Lower leg skin (tissue), 4 donors: ENCODE results near the gene IL23R. TPM values are rescaled to one million over a fixed set of nuclear protein-coding genes. Genes with fewer than 3 reads are reported as not detected.

Source experiments
- DNase-seq, 2 donors: peaks; one replicate each; pipeline ENCODE4 v3.0.0-alpha.2; 2019; ENCODE audit warnings: low spot score in 2 of 2
- H3K4me3 ChIP-seq: fragments of 200-600 bp; sonication (generic); 2 replicates; pipeline ENCODE4 v1.5.1; 2017; ENCODE audit warnings: mild to moderate bottlenecking, low read depth; ENCODE audit not compliant: poor library complexity, severe bottlenecking
- POLR2A ChIP-seq, 2 donors: fragments of 450-650 bp; IDR thresholded peaks; one replicate each; pipeline ENCODE4 v1.6.1; 2016 to 2017; ENCODE audit warnings: antibody characterized with exemption in 2 of 2, mild to moderate bottlenecking in 1 of 2, moderate library complexity in 1 of 2
- WGBS, 2 donors: methylation state at CpG; one replicate each; pipeline ENCODE4 v1.1.5; 2018; 5-methylcytosine and 5-hydroxymethylcytosine counted together
- intact Hi-C: fragments of 100-400 bp; cut with DNase I; formaldehyde crosslinking; loops from one replicate; pipeline ENCODE4 v1.15.0; 2023; ENCODE audit warnings: low total_unique reads
- total RNA-seq, 4 donors: library from RNA; depleted of rRNA; stranded (reverse); fragments of >200 nt; gene quantifications; one replicate each; pipeline ENCODE4 v1.1.0, GENCODE V29; 2016
- TF ChIP-seq, protein P1 (sequence below), 3 donors: fragments of 450-650 bp; IDR thresholded peaks; one replicate each; pipeline ENCODE4 v1.5.1; 2016; ENCODE audit warnings: antibody characterized with exemption in 3 of 3, mild to moderate bottlenecking in 3 of 3, moderate library complexity in 2 of 3

Gene IL23R, protein sequence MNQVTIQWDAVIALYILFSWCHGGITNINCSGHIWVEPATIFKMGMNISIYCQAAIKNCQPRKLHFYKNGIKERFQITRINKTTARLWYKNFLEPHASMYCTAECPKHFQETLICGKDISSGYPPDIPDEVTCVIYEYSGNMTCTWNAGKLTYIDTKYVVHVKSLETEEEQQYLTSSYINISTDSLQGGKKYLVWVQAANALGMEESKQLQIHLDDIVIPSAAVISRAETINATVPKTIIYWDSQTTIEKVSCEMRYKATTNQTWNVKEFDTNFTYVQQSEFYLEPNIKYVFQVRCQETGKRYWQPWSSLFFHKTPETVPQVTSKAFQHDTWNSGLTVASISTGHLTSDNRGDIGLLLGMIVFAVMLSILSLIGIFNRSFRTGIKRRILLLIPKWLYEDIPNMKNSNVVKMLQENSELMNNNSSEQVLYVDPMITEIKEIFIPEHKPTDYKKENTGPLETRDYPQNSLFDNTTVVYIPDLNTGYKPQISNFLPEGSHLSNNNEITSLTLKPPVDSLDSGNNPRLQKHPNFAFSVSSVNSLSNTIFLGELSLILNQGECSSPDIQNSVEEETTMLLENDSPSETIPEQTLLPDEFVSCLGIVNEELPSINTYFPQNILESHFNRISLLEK
- not detected for total RNA-seq

DNA sequence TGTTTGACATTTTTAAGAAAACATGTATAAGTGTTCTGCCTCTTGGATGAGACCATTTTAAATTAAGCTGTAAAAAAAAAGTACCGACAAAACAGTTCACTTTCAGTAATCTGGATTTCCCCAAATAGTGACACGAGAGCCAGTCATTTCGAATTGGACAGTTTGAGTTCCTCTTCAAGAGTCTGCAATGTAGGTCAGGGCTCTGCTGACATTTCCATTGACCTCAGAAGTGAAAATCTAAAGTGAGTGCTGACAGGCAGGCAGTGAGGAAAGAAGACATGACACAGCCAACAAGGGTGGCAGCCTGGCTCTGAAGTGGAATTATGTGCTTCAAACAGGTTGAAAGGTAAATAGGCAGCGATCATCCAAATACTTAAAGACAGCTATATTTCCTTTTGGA is at the start of gene IL23R:
TSS of gene IL23R (plus strand) at position 259 of the 400 bp plus-strand sequence. CDS start 1,667 bp downstream, outside the sequence.
- intact Hi-C loops = no loop called here
- no peak within 1 kb of the TSS for H3K4me3 ChIP-seq
- no peak for DNase-seq
- no peak for TF ChIP-seq POLR2A (IDR thresholded peaks at IDR 0.05)
- TF ChIP-seq, protein P1, sequence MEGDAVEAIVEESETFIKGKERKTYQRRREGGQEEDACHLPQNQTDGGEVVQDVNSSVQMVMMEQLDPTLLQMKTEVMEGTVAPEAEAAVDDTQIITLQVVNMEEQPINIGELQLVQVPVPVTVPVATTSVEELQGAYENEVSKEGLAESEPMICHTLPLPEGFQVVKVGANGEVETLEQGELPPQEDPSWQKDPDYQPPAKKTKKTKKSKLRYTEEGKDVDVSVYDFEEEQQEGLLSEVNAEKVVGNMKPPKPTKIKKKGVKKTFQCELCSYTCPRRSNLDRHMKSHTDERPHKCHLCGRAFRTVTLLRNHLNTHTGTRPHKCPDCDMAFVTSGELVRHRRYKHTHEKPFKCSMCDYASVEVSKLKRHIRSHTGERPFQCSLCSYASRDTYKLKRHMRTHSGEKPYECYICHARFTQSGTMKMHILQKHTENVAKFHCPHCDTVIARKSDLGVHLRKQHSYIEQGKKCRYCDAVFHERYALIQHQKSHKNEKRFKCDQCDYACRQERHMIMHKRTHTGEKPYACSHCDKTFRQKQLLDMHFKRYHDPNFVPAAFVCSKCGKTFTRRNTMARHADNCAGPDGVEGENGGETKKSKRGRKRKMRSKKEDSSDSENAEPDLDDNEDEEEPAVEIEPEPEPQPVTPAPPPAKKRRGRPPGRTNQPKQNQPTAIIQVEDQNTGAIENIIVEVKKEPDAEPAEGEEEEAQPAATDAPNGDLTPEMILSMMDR (IDR thresholded peaks at IDR 0.05) = no peak
- WGBS, 2 donors = 81 to 87% methylated on average over 4 of the region's 4 CpGs

DNA sequence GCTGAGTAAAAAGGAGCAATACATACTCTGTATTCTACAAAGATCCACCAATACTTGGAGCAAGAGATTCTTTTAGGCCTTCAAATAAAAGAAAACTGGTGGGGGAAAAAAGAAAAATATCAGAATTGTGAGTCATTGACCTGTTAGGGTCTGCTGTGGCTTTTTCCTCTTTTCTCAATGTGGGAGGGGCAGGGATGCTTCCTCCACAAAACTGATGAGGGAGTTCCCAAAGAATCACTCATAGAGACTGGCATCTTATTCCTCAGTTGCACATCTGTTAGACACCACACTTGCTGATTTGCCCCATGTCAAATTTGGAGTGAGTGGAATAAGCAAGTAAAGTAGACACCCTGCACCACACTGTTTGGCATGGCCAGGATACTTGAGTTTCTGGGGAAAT is 48.1 kb upstream of the IL23R start:
- TF ChIP-seq POLR2A (IDR thresholded peaks at IDR 0.05) = no peak
- TF ChIP-seq, protein P1 (IDR thresholded peaks at IDR 0.05) = no peak
- DNase-seq = no peak
- no peak overlapping the region for H3K4me3 ChIP-seq
- intact Hi-C loops = no loop called here

DNA sequence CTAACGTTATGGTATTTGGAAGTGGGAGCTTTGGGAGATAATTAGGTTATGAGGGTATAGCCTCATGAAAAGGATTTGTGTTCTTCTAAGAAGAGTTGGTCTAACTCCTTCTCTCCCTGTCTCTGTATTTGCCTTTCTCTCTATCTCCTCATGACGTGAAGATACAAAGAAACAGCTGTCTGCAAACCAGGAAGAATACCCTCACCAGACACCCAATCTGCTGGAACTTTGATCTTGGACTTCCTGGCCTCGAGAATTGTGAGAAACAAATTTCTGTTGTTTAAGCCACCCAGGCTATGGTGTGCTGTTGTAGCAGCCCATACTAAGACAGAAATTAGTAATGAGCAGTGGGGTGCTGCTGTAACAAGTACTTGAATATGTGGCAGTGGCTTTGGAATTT is 47.6 kb upstream of the IL23R start:
- H3K4me3 ChIP-seq = no peak overlapping the region
- intact Hi-C loops = no loop called here
- WGBS, 2 donors = 58 to 67% methylated on average over 3 of the region's 3 CpGs
- DNase-seq = no peak
- no peak for TF ChIP-seq POLR2A (IDR thresholded peaks at IDR 0.05)
- TF ChIP-seq, protein P1 (IDR thresholded peaks at IDR 0.05) = no peak

DNA sequence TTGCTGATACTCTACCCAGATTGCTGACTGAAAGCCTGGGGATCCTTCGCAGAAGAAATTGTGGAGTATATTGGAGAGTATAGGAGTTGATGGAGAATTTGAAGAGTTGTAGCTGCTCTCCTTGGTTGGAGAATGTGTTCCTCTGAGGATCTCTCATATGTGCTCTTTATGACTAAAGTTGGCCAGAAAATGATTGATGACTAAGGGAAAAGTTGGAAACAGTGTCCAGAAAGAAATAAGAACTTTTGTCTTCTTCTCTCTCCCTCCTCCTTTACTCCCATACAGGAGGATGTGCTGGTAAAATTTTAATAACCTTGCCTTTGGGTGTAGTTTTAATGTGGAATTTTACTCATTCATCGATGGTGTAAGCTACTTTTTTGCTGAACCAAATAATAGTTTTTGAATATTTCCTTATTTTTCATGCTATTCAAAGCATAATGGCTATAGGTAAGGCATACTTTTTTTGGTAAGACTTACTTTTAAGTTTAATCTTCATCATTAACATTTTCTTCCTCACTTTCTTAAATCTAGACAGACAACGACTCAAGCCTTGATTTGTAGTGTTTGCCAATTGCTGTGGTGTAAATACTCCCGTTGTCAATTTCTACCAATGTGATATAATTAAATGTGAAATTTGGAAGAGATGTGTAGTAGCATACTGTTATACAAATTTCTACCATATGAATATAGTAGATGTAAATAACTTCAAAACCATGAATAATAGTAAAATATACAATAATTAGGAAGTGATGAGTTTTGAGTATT is 45.2 kb upstream of the IL23R start:
- WGBS, 2 donors = 82 to 88% methylated on average over 4 of the region's 4 CpGs
- intact Hi-C loops = no loop called here

DNA sequence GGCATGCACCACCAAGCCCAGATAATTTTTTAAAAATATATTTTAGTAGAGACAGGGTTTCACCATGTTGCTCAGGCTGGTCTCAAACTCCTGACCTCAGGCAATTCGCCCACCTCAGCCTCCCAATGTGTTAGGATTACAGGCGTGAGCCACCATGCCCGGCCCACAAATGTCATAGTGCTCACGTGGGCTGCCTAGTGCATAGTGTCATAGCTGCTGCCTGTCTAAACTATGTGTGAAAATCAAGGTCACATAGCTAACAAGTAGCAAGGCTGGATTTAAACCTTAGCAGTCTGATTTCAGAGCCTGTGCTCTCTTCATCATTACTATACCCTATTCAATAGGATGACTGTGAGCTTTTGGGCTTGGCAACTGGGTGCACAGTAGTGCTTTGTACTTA is 41.8 kb upstream of the IL23R start:
- H3K4me3 ChIP-seq = no peak overlapping the region
- intact Hi-C loops = no loop called here
- TF ChIP-seq POLR2A (IDR thresholded peaks at IDR 0.05) = no peak
- TF ChIP-seq, protein P1 (IDR thresholded peaks at IDR 0.05) = no peak
- WGBS, 2 donors = 82 to 87% methylated on average over 4 of the region's 4 CpGs
- DNase-seq = no peak

More for the DNA sequence above, 45.2 kb upstream of the IL23R start:
- DNase-seq = no peak
- no peak overlapping the region for H3K4me3 ChIP-seq
- TF ChIP-seq, protein P1 (IDR thresholded peaks at IDR 0.05) = no peak
- TF ChIP-seq POLR2A (IDR thresholded peaks at IDR 0.05) = no peak
